Motor neuron (in vitro differentiated cells): ENCODE measurements around the gene PSMA1. TPM values are rescaled to one million over a fixed set of nuclear protein-coding genes. Genes with fewer than 3 reads are reported as not detected.
"Not testable (repeated sequence)": the region's sequence is repeated elsewhere in the genome, so short reads cannot be mapped to it uniquely, and the experiment has no call there.

Source experiments
- ATAC-seq, 8 experiments: fragments of 200-7000 bp; cut with Tn5 transposase; replicated peaks in 6 of 8; 2 replicates each; pipeline ENCODE4 v1.8.0; 2021; ENCODE audit warnings: mild to moderate bottlenecking in 8 of 8, moderate library complexity in 8 of 8
- H3K27ac ChIP-seq, 2 donors: fragments of 250-450 bp; sonication (Bioruptor Pico); 2 replicates each; pipeline ENCODE4 v1.9.0; 2021; ENCODE audit warnings: antibody characterized with exemption in 2 of 2, mild to moderate bottlenecking in 2 of 2, moderate library complexity in 1 of 2
- H3K4me1 ChIP-seq, 2 donors: fragments of 250-450 bp; sonication (Bioruptor Pico); replicated peaks in 1 of 2; 2 replicates each; pipeline ENCODE4 v1.6.1; 2021; ENCODE audit warnings: antibody characterized with exemption in 2 of 2, mild to moderate bottlenecking in 2 of 2, moderate library complexity in 1 of 2
- H3K4me3 ChIP-seq, 5 donors: fragments of 250-450 bp; sonication (Bioruptor Pico); 2 replicates each; pipeline ENCODE4 v1.9.0; 2021; ENCODE audit warnings: antibody characterized with exemption in 5 of 5, mild to moderate bottlenecking in 5 of 5, moderate library complexity in 4 of 5
- WGBS, 10 experiments: fragments of 450-650 bp; shearing (Covaris generic); methylation state at CpG; one replicate each; pipeline ENCODE4 v1.0.0; 2022; 5-methylcytosine and 5-hydroxymethylcytosine counted together
- in situ Hi-C, 9 experiments: fragments of 400-800 bp; cut with MboI; loops; one replicate each; pipeline ENCODE4 v1.15.0; 2021; ENCODE audit warnings: low sequenced_read_pairs in 9 of 9, low pct_unique_long_range_greater_than_20kb in 2 of 9; ENCODE audit not compliant: unreplicated experiment in 9 of 9
- total RNA-seq, 8 experiments: library from RNA; unstranded; fragments of 300-600 nt; gene quantifications; 2 replicates each; pipeline versions ENCODE4 v1.2.3 to v1.2.4, GENCODE V29; 2022

The PSMA1 gene
- total RNA-seq, result 100 to 1,000 TPM; 127 to 307 (median 166) TPM

DNA sequence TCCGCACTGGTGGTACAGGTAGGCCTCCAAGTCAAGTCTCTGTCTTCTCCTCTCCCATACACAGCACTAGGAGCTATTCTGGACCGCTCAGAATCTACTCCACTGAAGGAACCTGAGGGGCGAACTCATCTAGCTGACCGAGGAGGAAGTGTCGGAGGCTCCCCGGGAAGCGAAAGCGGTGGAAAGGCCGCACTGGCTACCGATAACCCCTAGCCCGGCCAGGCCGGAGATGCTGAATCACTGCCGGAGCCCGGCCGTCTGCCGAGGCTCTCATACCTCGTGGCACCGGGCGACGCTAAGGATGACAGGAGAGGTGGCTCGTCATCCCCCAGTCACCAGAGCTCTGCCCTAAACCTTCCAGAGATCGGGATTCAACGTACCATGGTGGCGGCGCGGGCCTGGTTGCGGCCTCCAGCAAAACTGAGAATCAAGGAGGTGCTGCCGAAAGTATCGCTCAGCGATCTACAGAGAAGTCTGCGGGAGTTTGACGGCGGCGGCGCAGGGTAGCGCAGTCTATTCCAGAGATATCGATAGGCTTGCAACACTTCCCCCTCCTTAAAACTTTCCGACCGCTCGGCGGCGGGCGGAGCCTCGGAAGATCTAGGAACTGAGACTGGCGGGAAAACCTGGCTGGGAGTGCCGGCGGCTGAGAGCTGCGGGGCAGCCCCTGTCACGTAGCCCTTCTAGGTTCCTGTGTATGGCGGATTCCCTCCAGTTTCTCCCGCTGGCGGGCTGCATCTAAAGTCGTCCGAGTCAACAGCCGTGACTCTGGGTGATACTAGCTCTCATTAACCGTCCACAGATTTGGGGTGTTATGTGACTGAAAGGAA lies at the start of gene PSMA1:
TSS of gene PSMA1 (minus strand) at position 470 of the 830 bp plus-strand sequence. CDS start at position 383, 87 bp downstream.
- in situ Hi-C loops, result no loop called here
- peak; percentile 89 to 96 (median 96) for ATAC-seq
- H3K4me1 ChIP-seq, result peaks cover 4 to 9% of the 10 kb centered on the region in 2 donors
- H3K27ac ChIP-seq, result peak within 1 kb of the TSS; percentile 85 to 89
- H3K4me3 ChIP-seq, result peak within 1 kb of the TSS; percentile 65 to 97 (median 83)
- 0 to 7% (median 0%) methylated on average over 1 to 25 of the region's 56 CpGs; no CpG with 5 or more reads in 1 of the 10 experiments for WGBS, 10 experiments

DNA sequence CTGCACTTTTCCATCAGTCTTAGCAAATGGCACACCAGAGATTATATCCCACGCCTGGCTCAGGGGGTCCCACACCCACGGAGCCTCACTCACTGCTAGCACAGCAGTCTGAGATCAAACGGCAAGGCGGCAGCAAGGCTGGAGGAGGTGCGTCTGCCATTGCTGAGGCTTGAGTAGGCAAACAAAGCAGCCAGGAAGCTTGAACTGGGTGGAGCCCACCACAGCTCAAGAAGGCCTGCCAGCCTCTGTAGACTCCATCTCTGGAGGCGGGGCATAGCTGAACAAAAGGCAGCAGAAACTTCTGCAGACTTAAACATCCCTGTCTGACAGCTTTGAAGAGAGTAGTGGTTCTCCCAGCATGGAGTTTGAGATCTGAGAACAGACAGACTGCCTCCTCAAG lies 49.3 kb upstream of the PSMA1 start:
- H3K4me3 ChIP-seq, H3K27ac ChIP-seq, ATAC-seq, in situ Hi-C loops, H3K4me1 ChIP-seq: not testable (repeated sequence)
- 8 to 100% (median 89%) methylated on average over 1 to 4 of the region's 6 CpGs; no CpG with 5 or more reads in 6 of the 10 experiments for WGBS, 10 experiments

DNA sequence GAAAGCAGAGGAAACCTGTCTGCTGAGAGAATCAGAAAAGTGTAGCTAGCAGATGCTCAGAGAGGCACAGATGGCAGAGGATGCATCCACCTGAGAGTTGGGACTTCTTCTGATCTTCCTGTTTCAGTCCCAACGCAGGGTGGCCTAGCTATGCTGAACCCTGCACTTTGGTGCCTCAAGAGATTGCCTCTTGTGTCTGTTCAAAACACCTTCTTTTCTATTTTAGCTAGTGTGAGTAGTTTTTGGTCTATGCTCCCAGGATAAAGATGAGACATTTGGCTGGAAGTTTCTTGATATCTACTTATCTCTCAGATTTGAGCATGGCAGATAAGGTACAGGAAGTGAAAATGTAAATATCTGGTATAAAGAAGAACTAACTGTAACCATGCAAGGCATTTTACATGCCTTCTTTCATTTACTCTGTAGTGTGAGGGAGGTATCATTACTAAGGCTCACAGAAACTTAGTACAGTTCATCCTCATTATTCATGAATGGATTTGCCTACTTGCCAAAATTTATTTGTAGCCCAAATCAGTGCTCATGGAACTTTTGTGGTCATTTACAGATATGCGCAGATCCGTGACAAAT lies 47.0 kb upstream of the PSMA1 start:
- WGBS, 10 experiments, result 11 to 100% (median 90%) methylated on average over 2 to 3 of the region's 3 CpGs; no CpG with 5 or more reads in 4 of the 10 experiments
- Histone ChIP-seq H3K4me3 (no peak overlapping the region), H3K4me1 (no peaks in the 10 kb centered on the region), H3K27ac (no peak overlapping the region)
- no peak for ATAC-seq
- in situ Hi-C loops, result no loop called here

DNA sequence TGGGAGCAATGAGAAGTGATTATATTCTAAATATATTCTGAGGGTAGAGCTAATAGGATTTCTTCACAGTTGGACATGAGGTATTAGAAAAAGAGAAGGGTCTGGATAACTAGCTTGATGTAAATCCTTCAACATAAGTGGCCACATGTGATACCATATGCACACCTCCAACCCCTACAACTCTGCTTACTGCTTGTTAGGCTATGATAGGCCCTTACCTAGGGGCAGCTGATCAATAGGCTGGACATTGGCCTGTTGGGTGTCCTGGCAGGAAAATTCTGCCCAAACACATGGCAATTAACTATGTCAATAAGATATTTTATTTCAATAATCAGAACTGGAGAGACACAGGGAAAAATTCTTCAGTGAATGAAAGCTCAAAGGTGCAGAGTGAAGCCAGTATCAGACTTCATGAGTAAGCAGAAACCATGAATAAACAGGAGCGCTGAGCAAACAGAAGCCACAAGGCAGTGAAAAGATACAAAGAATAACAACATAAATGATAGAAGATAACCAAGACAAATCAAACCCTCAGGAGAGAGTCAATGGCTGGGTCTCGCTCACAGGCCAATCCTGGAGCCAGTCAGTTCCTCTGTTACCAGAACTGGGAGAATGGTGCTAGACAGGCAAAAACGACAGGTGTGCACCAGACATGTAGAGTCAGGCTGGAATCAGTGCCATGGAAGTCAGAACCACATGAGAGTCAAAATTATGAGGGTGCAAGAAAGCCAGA lies 46.3 kb upstream of the PSMA1 start:
- in situ Hi-C loops, result no loop called here
- 56 to 95% (median 83%) methylated on average over 2 to 3 of the region's 3 CpGs; no CpG with 5 or more reads in 2 of the 10 experiments for WGBS, 10 experiments
- no peak for ATAC-seq
- Histone ChIP-seq H3K4me1 (no peaks in the 10 kb centered on the region), H3K27ac (no peak overlapping the region), H3K4me3 (no peak overlapping the region)

DNA sequence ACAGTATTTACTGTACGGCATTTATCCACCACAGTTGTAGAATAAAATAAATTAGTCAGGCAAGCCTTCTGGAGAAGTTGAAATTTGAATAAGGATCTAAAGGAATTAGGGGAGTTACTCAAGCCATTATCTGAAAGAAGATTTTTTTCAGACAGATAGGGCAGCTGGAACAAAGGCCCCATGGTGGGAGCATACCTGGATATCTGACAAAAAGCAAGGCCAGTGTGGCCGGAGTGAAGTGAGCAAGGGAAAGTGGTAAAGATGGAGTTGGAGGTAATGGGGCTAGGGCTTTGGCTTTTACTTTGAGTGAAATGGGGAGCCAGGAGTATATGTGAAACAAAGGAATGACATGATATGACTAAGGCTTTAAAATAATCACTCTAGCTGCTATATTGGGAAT lies 45.7 kb upstream of the PSMA1 start:
- Histone ChIP-seq H3K4me1 (no peaks in the 10 kb centered on the region), H3K4me3 (no peak overlapping the region), H3K27ac (no peak overlapping the region)
- WGBS, 10 experiments, result 60 to 100% (median 96%) methylated on average over 1 to 2 of the region's 2 CpGs; no CpG with 5 or more reads in 2 of the 10 experiments
- in situ Hi-C loops, result no loop called here
- ATAC-seq, result no peak

DNA sequence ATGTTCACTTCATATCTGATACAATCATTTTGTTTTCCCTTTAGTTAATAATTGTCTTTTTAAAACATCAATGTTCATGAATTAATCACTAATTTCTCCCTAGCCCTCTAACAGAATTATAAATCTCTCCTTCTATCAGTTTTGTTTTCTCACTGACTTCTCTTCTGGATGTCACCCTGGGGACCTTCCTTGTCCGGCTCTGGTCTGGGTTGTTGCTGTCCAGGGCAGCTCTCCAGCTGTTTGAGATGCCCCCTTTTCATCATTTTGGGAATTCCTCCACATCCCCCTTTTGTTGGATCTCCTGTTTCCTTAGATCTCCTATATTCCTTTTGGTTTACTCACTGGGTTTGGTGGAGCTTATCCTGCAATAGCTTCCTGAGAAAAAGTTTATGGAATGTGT lies 35.6 kb upstream of the PSMA1 start:
- in situ Hi-C loops, result no loop called here
- 10 to 100% (median 85%) methylated on average over 1 of the region's 1 CpG; no CpG with 5 or more reads in 3 of the 10 experiments for WGBS, 10 experiments

DNA sequence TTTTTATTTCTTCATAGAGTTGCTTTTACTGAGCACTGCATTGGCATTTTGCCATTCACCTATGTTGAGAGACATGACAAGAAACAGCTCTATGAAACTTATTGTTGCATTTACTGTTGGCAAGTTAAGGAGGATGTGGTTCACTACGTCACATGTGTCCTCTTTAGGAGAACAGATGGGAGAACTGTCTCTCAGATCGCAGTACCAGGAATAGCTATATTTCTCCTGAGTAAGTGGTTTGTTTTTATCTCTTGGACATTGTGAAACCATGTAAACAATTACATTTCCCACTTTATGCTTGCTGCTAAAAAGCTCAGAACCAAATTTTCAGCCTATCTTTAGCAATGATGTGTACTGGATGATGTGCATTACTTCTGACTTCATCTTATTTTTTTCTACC lies 34.8 kb upstream of the PSMA1 start:
- in situ Hi-C loops, result no loop called here
- WGBS, 10 experiments, result 48 to 100% (median 93%) methylated on average over 1 to 2 of the region's 2 CpGs; no CpG with 5 or more reads in 3 of the 10 experiments
- no peaks in the 10 kb centered on the region for H3K4me1 ChIP-seq
- H3K27ac ChIP-seq, result no peak overlapping the region
- H3K4me3 ChIP-seq, result no peak overlapping the region
- no peak for ATAC-seq

More for the DNA sequence above, 35.6 kb upstream of the PSMA1 start:
- H3K4me3 ChIP-seq, result no peak overlapping the region
- no peak overlapping the region for H3K27ac ChIP-seq
- ATAC-seq, result no peak
- H3K4me1 ChIP-seq, result no peaks in the 10 kb centered on the region

DNA sequence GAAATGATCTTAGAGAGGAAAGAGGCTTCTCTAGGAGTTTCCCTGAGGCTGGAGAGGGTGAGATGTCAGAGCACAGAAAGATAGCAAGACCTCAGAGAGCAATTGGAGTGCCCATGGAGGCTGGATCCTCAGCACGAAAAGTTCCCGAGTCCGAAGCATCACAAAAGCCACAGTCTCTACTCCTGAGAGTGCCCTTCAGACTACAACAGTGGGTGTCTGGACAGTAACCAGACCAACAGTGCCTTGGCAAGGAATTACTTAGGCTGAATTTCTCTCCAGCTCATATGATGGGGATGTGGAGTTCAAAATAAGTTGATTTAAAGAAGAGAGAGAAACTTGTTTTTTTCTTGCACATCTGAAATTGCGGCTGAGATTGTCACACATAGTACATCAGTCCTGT lies 31.9 kb upstream of the PSMA1 start:
- 76 to 100% (median 97%) methylated on average over 1 to 4 of the region's 4 CpGs; no CpG with 5 or more reads in 3 of the 10 experiments for WGBS, 10 experiments
- in situ Hi-C loops, result no loop called here
- no peak overlapping the region for H3K4me3 ChIP-seq
- H3K4me1 ChIP-seq, result no peaks in the 10 kb centered on the region
- no peak overlapping the region for H3K27ac ChIP-seq
- ATAC-seq, result no peak

DNA sequence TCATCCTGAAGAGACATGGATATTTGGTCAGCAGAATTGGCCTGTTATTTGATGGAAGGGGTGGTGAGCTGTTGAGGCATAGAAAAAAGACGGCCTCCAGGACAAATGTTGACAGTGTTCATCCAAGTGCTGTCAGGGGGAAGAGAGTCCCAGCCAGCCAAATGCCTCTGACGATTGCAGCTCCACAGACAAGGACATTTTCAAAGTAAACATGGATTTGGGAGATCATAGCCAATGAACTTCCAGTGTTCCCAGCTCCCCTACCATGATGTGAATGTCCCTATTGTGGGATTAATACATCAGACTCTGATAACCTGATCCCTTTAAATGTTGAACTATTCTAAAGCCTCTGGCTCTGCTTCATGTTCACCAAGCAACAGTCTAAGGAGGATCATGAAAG lies 31.2 kb upstream of the PSMA1 start:
- no peak overlapping the region for H3K27ac ChIP-seq
- H3K4me1 ChIP-seq, result no peaks in the 10 kb centered on the region
- H3K4me3 ChIP-seq, result no peak overlapping the region
- in situ Hi-C loops, result no loop called here
- no peak for ATAC-seq
- 20 to 100% (median 60%) methylated on average over 1 to 2 of the region's 2 CpGs; no CpG with 5 or more reads in 3 of the 10 experiments for WGBS, 10 experiments

DNA sequence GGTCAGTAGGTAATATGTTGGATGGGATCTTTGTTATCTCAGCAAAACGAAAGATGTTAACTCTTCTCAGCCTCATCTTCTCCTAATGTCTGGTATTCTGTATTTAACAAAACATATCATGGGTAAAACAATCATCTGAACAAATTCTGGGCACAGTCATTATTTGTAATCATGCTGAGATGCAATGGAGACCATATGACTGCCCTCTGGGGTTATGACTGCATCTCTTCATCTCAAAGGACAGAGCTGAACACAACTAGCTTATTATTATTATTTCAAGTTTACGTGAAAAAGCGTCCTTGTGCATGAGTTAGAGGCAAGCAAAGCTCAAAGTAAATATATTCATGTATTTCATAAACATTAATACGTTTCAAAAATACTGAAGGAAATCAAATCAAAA lies 29.7 kb upstream of the PSMA1 start:
- WGBS, 10 experiments, result 39 to 91% (median 82%) methylated on average over 2 to 4 of the region's 4 CpGs
- in situ Hi-C loops, result loop anchor here in 2 of 9 experiments (25.0 kb wide), 2 partner anchors 87 to 337 kb away; partner anchors contain the start of genes CYP2R1 (in 1 of the 2) and PDE3B (in 1 of the 2)
- Histone ChIP-seq H3K4me1 (no peaks in the 10 kb centered on the region), H3K27ac (no peak overlapping the region), H3K4me3 (no peak overlapping the region)
- no peak for ATAC-seq

DNA sequence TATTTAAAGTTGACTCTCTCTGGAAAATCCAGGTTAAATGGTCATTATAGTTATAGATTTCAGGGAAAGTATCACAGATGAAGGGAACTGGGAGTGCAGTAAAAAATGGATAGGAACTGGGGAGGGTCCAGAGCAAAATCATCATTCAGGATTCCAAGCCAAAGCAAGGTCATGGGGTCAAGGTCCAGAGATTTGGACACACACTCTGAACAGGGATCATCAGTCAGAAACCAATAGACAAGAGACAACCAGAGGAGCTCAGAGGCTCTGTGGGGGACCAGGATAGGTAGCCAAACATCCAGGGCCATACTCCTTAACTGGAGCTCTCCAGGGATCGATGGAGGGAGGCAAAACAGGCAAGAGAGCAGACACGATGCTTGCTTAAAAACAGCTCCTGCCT lies 27.3 kb upstream of the PSMA1 start:
- ATAC-seq, result no peak
- Histone ChIP-seq H3K4me3 (no peak overlapping the region), H3K4me1 (peaks cover 0 to 2% of the 10 kb centered on the region in 2 donors), H3K27ac (no peak overlapping the region)
- in situ Hi-C loops, result loop anchor here in 2 of 9 experiments (25.0 kb wide), 2 partner anchors 90 to 340 kb away; partner anchors contain the start of genes CYP2R1 (in 1 of the 2) and PDE3B (in 1 of the 2)
- 67 to 100% (median 67%) methylated on average over 1 to 2 of the region's 2 CpGs; no CpG with 5 or more reads in 5 of the 10 experiments for WGBS, 10 experiments

DNA sequence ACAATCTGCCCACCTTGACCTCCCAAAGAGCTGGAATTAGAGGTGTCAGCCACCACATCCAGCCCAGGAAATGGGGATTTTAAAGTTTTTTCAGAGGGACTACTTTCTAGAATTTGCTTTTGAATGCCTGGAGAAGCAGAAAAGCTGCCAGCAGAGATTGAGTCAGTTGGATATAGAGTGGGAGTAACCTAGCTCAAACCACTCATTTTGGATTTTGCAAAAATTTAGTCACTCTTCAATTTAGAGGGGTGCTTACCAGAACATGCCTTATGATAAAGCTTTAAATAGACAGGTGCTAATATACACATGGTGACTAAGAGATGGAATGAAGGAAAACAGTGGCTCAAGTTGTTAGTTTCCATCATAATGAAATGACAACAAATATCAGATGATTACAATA lies 26.5 kb upstream of the PSMA1 start:
- in situ Hi-C loops, result loop anchor here in 2 of 9 experiments (25.0 kb wide), 2 partner anchors 91 to 341 kb away; partner anchors contain the start of genes CYP2R1 (in 1 of the 2) and PDE3B (in 1 of the 2)

More for the DNA sequence above, 26.5 kb upstream of the PSMA1 start:
- Histone ChIP-seq H3K4me3 (no peak overlapping the region), H3K4me1 (peaks cover 0 to 3% of the 10 kb centered on the region in 2 donors), H3K27ac (no peak overlapping the region)
- ATAC-seq, result no peak
